CD4-positive, alpha-beta T cell treated with Interleukin-4 for 1 hour (primary cell): Measurements from ENCODE around the gene ADGRF1.

Experiments
- DNase-seq, 2 donors: peaks; one replicate each; pipeline ENCODE4 v3.0.0-alpha.2; 2020 to 2022

Gene ADGRF1

DNA sequence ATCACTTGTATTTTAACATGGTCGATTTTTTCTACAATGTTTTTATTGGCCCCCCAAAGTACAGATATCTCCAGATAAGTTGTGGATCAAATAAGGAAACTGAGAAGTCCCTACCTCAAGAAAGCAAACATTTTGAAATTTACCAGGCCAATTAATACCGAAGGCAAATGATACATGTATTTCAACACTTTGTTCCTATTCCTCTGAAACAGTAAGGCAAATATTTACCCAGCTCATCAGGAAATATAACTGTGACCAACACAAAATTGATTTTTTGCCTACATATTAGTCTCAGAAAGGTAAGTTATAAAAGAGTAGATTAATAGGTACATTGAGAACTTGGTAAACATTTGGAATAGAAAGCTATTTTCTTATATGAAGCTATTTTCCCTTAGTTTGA is 69.1 kb downstream of the ADGRF1 start:
- no peak for DNase-seq

DNA sequence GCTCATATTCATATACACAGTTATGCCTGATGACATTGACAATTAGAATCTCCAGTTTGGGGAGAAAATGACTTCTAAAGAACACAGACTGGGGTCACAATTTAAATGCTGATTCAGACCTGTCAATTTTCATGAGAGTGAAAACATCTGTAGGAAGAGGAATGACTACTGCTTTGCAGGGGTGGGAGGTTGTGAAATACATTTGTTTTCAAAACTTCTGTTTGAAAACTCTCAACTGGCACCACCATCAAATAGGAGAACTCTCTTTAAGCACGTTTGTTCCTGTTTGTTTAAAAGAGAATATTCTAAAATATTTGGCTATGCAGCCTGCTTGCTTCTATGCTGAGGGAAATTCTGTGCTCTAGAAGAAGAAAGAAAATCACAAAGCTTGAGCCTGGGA is 69.6 kb downstream of the ADGRF1 start:
- no peak for DNase-seq

DNA sequence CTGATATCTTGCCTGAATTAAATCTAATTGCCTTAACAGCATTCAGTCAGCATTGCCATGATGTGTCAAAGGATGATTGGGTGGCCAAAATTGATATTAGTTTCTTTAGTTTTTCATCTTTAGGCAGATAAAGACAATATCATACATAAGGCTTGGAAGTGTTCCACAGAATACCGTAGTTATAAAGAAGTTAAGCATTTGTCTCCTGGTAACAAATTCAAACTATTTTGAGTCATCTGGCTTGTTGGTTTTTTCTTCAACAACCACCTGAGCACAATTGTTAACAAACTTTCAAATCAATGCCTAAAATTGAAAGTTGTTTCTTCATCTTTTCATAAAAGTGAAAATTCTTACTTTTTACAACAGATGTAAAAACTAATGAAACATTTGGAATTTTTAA is 72.9 kb downstream of the ADGRF1 start:
- DNase-seq: no peak

DNA sequence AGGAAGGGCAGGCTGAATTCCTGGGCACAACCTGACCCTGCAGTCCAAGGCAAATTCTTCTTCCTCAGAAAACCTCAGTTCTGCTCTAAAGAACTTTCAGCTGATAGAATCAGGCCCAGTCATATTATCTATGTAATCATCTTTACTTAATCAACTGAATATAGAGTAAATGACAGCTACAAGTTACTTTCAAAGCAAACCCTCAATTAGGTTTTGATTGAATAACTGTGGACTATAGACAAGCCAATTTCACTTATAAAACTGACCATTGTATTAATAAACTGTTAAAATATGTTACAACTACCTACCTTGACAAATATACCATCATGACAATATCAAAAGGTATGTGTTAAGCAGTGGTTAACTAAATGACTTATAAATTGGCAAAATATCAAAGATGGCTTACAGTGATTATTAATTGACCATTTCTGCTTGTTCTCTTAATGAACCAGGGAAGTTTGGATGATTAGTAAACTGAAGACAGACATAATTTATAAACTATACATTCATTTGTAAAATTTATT is 74.2 kb downstream of the ADGRF1 start:
- no peak for DNase-seq

DNA sequence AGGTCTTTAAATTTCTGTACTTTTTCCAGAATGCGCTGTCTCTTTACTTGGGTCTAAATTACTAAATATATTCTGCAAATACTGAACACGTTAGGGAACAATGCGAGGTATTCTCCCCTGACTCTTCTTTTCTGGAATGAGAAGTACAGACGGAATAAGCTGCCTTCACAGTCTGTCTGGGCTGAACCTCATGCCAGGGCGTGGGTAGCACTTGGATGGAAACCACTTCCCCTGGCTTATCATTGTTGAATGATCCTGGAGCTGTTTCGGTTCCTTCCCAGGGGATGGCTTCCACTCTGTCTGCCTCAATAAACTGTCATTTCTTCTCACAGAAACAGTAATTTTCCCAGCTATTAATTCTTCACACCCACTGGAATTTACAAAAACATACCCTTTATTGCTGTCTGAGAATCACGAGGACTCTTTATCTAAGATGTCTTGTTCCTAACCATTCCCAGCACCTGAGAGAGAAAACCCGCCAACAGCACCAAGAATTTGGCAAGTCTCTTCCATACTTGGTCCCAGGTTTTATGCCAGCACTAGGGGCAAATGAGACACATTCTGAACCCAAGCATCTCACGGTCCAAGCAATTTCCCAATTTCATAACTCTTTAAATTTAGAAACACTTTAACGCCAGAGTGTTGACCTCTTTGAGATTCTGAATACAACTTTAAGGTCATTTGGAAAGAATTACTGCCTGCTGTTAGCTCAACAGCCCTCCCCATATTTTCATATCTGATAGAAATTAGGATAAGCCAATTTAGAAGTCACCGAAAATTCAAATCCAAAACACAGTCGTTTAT is 77.2 kb downstream of the ADGRF1 start:
- no peak for DNase-seq

DNA sequence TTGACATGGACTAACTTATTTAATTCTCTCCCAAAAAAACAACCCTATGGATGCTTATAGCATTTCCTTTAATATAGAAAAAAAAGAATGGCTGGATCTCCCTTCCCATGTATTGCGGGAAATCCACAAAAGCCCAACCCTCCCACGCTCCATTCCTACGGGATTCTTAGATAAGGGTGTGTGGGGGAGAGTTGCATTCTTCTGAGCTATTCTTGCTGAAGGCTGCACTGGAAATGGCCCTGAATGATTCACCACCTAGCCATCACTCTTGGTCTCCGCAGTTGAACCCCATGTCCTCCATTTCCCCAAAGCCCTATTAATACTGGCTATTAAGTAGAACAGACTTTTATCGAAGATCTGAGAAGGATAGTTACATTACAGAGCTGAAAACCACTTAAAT is 78.5 kb downstream of the ADGRF1 start:
- no peak for DNase-seq

DNA sequence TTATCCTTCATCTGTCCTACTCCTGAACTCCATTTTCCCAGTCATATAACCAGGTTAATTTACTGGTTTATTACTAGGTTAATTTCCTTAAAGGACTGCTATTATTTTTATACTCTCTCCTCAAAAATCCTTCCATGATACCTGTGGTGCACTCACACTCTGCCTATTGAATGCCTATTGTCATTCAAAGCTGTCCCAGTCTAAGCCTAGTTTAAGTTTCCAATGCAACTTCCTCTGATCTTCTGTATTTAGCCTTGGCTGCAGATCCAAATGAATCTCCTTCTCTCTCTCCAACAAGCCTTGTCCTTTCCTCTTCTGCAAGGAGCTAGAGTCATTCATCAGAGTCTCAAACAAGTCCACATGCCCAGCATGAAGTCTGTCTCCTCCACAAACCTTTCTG is 79.1 kb downstream of the ADGRF1 start:
- no peak for DNase-seq

DNA sequence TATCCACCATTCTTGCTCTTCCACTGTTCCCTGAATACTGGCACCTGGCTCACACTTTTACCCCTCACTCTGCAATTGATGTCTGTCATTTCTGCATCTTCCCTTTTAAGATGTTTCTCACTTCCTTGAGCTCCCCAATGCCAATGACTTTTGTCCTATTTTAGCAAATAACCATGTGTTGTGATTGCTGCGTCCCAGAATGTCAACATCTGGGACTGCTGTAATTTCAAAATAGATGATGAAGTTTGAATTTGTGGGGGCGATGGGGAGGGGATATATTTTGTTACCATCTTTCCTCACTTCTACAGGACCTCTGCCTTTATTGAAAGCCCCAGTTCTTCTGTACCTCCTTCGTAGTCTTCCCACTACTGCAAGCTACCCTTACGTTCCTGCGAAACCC is 80.4 kb downstream of the ADGRF1 start:
- no peak for DNase-seq

DNA sequence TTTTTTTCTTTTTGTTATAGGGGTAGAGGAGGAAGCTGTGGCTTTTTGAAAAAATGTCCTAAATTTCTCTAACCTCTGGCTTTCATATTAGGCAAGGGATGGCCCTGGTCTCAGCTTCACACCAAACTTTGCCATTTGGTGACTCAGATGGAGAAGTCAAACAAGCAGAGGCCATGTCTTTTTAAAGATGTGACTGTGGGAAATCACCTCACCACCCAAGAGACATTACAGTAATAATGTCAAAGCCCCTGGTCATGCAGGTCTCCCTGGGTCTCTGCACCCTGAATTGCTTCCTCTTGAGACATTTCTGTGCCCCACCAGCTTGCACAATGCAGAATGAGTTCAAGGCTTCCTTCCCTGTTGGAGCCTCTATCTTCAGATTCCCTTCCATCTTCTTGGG is 80.9 kb downstream of the ADGRF1 start:
- no peak for DNase-seq

DNA sequence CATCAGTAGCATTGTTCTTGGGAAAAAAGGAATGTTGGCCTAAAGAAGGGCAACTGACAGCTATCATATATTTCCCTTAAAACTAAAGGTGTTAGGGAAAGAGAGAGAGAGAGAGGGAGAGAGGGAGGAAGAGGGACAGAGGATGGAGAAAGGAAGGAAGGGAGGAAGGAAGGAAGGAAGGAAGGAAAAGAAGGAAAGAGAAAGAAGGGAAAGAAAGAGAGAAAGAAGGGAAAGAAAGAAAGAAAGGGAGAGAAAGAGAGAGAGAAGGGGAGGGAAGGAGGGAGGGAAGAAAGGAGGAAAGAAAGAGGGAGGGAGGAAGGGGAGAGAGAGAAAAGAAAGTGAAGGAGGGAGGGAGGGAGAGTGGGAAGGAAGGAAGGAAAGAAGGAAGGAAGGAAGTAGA is 82.7 kb downstream of the ADGRF1 start:
- no peak for DNase-seq

DNA sequence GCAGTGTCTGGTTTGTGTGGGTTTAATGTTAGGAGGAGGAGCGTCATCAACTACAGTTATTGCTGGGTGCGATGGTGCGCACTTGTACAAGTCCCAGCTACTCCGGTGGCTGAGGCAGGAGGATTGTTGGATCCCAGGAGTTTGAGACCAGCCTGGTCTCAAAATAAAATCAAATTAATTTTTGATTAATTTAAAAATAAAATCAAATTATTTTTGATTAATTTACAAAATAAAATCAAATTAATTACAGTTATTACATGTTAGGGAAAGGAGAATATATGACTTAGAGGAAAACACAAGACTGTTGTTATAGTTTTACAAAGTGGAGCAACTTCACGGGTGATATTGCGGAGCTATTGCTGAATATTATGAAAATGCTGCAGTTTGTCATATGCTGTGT is 85.7 kb downstream of the ADGRF1 start:
- no peak for DNase-seq

DNA sequence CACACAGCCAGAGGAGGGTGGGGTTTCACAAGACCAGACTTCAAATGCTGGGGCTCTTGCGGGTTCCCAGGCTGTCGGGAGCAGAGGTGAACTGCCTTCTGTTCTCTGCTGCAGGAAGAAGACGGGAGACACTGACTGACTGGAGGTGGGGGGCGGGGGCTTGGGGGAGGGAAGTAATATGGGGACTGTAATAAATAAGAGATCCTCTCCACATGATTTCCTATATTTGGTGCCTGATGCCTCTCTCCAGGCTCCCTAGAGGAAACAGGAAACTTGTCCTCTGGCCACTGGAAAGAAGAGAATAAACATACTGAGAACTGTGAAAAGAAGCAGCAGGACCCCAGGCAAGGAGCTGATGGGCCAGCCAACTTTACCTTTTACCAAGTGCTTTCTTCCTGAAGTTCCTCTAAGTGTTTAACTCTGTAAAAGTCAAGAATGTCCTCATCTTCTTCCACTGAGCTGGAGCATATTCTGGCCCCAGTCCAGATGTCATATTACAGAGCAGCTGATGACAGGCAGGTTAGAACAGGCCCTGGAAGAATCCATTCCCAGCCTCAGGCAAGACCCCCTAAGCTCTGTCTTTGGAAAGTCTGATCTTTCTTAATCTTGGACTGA is 87.2 kb downstream of the ADGRF1 start:
- no peak for DNase-seq

DNA sequence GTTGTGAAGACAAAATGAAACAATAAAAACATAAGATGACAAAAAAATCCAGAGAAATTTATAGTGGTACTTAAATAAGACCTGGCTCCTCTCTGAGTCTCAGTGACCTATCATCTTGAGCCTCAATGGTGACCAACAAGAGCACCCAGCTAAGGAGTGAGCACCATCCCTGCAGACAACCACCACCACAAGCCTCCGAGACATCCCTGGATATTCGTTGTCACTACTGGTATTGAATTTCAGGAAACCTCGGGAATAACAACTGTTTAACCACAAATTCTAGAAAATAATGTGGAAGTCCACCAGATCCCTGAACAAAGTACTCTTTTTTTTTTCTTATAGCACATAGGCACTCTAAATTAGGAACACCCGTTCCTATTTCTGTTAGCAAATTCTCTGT is 88.2 kb downstream of the ADGRF1 start:
- DNase-seq: no peak

DNA sequence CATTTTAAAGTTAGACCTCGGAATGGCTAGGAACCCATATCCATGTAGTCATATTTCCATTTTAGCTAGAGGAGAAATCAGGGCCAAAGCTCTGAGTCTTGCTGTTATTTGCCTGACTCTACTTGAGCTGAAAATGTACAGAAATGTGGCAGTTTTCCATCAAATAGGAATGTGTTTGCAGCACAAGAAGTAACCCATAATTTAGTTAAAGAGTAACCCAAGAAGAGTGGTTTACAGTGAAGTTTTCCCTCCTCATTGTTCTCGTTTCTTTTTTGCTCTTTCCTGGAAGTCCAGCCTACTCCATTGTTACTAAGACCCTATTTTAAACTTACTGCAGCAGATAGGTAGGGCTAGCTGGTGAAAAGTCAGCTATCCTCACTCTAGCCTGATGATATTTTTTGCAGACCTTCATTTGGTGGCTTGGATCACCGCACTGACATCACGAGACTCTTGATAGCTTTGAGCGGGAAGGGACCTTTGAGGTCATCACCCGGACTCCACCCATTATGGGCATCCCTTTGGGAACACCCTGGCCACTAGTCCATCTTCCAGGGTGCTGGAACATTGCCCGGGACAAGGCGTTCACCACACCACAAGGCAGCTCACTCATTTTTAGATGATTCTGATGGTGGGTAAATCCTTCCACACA is 92.4 kb downstream of the ADGRF1 start:
- no peak for DNase-seq

DNA sequence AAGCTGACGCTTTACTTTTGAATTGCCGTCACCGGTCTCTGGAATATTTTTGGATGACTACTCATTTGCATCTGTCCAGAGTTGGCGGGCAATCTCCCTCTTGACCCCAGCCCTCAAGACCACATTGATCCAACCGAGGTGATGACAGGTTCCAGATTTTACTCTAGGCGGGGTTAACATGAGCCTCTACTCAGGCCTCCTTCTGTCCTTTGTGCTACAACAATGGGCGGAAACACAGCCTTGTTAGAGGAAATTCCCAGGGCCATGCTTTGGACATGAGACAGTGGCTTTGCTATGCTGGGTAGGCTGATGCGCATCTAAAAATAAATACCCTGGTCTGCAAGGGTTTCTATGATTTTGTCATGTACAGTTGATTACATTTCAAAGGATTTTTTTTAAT is 93.4 kb downstream of the ADGRF1 start:
- no peak for DNase-seq
